Kidney (tissue), 14 donors: ENCODE measurements around the gene CUTA. TPM values are rescaled to one million over a fixed set of nuclear protein-coding genes. Genes with fewer than 3 reads are reported as not detected.

Experiments
- DNase-seq, 5 donors: peaks; one replicate each; pipeline ENCODE4 v3.0.0-alpha.2; 2013 to 2020
- FAIRE-seq: peaks from 2 replicates; lab custom pipeline; 2012; peaks lifted over from hg19 to GRCh38; lab: Jason Lieb, UNC
- H3K27ac ChIP-seq, 2 donors: one replicate each; pipeline ENCODE4 v1.7.0; 2013; ENCODE audit warnings: low read depth in 2 of 2, low read length in 2 of 2, inconsistent platforms in 1 of 2
- H3K27me3 ChIP-seq: one replicate; pipeline ENCODE4 v1.7.1; 2013; ENCODE audit warnings: low read length, inconsistent platforms; ENCODE audit not compliant: control insufficient read depth, insufficient read depth
- H3K36me3 ChIP-seq, 3 donors: one replicate each; pipeline versions ENCODE4 v1.7.0 to v1.7.1; 2013; ENCODE audit warnings: low read length in 3 of 3, control low read depth in 1 of 3, inconsistent platforms in 1 of 3; ENCODE audit not compliant: insufficient read depth in 3 of 3, control insufficient read depth in 2 of 3
- H3K4me1 ChIP-seq, 3 donors: one replicate each; pipeline versions ENCODE4 v1.7.0 to v1.7.1; 2013; ENCODE audit warnings: low read length in 3 of 3, inconsistent platforms in 1 of 3, low read depth in 1 of 3; ENCODE audit not compliant: control insufficient read depth in 2 of 3, insufficient read depth in 2 of 3
- H3K4me3 ChIP-seq, 3 donors: one replicate each; pipeline versions ENCODE4 v1.7.0 to v1.8.1; 2013; ENCODE audit warnings: low read length in 3 of 3, control low read depth in 1 of 3, inconsistent platforms in 1 of 3
- H3K9ac ChIP-seq, 3 donors: one replicate each; pipeline versions ENCODE4 v1.7.0 to v1.7.1; 2013; ENCODE audit warnings: low read length in 3 of 3, control low read depth in 1 of 3, inconsistent platforms in 1 of 3
- H3K9me3 ChIP-seq, 3 donors: one replicate each; pipeline versions ENCODE4 v1.7.0 to v1.7.1; 2013; ENCODE audit warnings: low read length in 3 of 3, control low read depth in 1 of 3, inconsistent platforms in 1 of 3; ENCODE audit not compliant: control insufficient read depth in 2 of 3, insufficient read depth in 1 of 3
- CTCF ChIP-seq: IDR thresholded peaks from 3 replicates; pipeline ENCODE4 v1.5.1; 2012; ENCODE audit warnings: mild to moderate bottlenecking, moderate library complexity, borderline replicate concordance; ENCODE audit not compliant: insufficient read depth; ENCODE audit errors: extremely low read depth
- intact Hi-C: fragments of 100-400 bp; cut with DNase I; formaldehyde crosslinking; loops from one replicate; pipeline ENCODE4 v1.11.1; 2022
- polyA plus RNA-seq: library from polyadenylated mRNA; stranded (reverse); fragments of 350-450 nt; fragmentation: Illumina TruSeq; extraction: RNeasy Lipid Tissue Mini Kit (QIAGEN cat#74804); gene quantifications from one replicate; pipeline ENCODE4 v1.2.3, GENCODE V29; 2014; ENCODE audit warnings: low read depth, low replicate concordance; ENCODE audit not compliant: insufficient read depth
- total RNA-seq: library from RNA; stranded (reverse); fragmentation: NEBNext Ultra II Directional; extraction: Animal tissue kit (Norgen Biotek cat#: 25700); gene quantifications from one replicate; pipeline ENCODE4 v1.2.1, GENCODE V29; 2021
- donor health status: control.
- donor health status: control.
- donor health status: control.
- donor health status: control.
- donor health status: control.
- donor health status: DM: yes; HTN: yes; CAD: no.
- donor health status: Normal renal cell carcinoma (clear cell type).

The CUTA gene
- total and polyA plus RNA-seq, 2 donors from 2014 or later: 163 to 433 TPM

DNA sequence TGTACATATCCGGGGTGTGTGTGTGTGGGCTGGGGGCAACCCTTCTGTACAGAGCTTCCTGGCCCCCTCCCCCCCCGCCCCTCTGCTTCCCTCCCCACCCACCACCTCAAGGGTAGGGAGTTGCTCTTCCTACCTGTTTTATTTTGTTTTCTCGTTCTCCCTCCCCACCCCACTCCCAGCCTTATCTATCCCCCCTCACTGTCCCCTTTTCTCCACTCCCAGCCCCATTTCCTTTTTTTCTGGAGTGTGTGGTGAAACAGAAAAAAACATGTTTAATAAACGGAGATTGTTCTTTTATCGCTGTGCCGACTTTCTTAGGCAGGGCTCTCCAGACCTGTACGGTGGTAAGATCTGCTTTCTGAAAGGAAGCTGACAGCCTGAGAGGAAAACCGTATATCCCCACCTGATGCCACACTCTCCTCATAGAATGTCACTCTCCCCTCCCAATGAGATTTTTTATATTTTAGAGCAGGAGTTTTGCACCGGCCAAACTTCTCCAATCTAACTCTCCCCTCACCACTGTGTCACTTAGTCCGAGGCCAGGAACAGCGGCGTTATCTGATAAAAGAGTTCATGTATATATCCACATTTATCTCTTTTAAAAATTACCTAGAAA is 35.6 kb upstream of the CUTA start:
- Histone ChIP-seq H3K4me3 (peak overlapping the region; percentile 87 to 95 (median 93)), H3K27ac (peak overlapping the region in 1 of 2 donors; percentile 63), H3K9me3 (no peaks in the 10 kb centered on the region), H3K4me1 (peaks cover 0 to 9% (median 0%) of the 10 kb centered on the region in 3 donors), H3K9ac (peak overlapping the region; percentile 79 to 98 (median 81)), H3K36me3 (peaks cover 0 to 3% (median 3%) of the 10 kb centered on the region in 3 donors), H3K27me3 (no peaks in the 10 kb centered on the region)
- no peak for FAIRE-seq
- no peak for TF ChIP-seq CTCF
- intact Hi-C loops: no loop called here
- DNase-seq: no peak

GRCh38 chr6:33452496-33452895 is 34.6 kb upstream of the CUTA start:
- Histone ChIP-seq H3K4me1 (peaks cover 0 to 9% (median 0%) of the 10 kb centered on the region in 3 donors), H3K4me3 (no peak overlapping the region), H3K27me3 (no peaks in the 10 kb centered on the region), H3K36me3 (peaks cover 0 to 3% (median 3%) of the 10 kb centered on the region in 3 donors), H3K27ac (no peak overlapping the region), H3K9ac (peak overlapping the region in 1 of 3 donors; percentile 19), H3K9me3 (no peaks in the 10 kb centered on the region)
- no peak for TF ChIP-seq CTCF
- FAIRE-seq (no peak), DNase-seq (peak in 1 of 5 donors; percentile 44)
- intact Hi-C loops: no loop called here

- Histone ChIP-seq H3K9me3 (no peaks in the 10 kb centered on the region), H3K4me3 (no peak overlapping the region), H3K36me3 (peaks cover 0 to 3% (median 0%) of the 10 kb centered on the region in 3 donors), H3K27me3 (no peaks in the 10 kb centered on the region), H3K4me1 (peaks cover 0 to 9% (median 0%) of the 10 kb centered on the region in 3 donors), H3K27ac (no peak overlapping the region), H3K9ac (no peak overlapping the region)
- DNase-seq (peak in 1 of 5 donors; percentile 39), FAIRE-seq (no peak)
- TF ChIP-seq CTCF: no peak
- intact Hi-C loops: no loop called here
These were observed 33.7 kb upstream of the CUTA start for GRCh38 chr6:33451606-33452005.
